Colon (tissue), 2 donors: ENCODE data around the gene VARS2.
A peak's percentile ranks its signal among the peaks of the same experiment; 100 is the strongest.
"Not testable (repeated sequence)": the region's sequence is repeated elsewhere in the genome, so short reads cannot be mapped to it uniquely, and the experiment has no call there.

Source experiments
- FAIRE-seq: peaks from 2 replicates; lab custom pipeline; 2012; peaks lifted over from hg19 to GRCh38; lab: Jason Lieb, UNC
- donor health status: control.
- donor health status: control.

Gene VARS2

GRCh38 chr6:30898750-30899360 is 15.2 kb upstream of the VARS2 start:
- FAIRE-seq: no peak

DNA sequence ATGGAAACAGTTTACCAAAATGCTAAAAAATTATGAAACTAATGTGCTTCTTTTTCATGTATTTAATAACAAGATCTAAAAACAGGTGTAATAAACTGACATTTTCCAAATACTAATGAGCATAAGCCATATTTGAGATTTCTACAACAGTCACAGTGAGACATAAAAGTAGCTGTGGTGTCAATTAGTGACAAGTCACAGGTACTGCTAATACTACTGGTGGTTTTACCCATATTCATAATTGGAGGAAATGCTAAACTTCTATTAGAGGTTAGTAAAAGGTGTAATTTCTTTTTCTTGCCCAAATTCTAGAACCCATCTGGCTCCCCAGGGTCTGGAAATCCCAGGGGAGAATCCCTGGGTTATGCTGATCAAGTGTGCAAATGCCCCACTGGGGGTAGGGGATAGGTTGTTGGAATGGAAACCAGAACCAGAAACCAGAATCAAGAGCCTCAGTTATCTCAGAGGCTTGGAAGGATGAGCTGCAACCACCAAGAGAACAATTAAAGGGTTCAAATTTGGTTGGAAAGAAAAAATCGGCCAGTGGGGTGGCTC is 13.1 kb upstream of the VARS2 start:
- FAIRE-seq: no peak

- no peak for FAIRE-seq
These were observed 12.6 kb upstream of the VARS2 start for GRCh38 chr6:30901436-30901835.

DNA sequence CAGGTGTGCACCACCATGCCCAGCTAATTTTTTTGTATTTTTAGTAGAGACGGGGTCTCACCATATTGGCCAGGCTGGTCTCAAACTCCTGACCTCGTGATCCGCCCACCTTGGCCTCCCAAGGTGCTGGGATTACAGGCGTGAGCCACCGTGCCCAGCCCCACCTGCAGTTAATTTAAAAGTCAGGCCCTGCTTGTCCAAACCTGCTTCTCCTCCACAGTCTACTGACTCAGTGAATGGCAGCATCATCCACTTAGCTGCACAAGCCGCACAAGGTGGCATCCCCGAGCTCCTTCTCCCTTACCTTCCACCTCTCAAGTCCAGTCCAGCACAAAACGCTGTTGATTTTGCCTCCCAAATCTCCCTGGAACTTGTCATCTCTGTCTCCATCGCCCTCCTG is 11.8 kb upstream of the VARS2 start:
- FAIRE-seq: not testable (repeated sequence)

- FAIRE-seq: no peak
These were observed 11.3 kb upstream of the VARS2 start for GRCh38 chr6:30902709-30903108.

DNA sequence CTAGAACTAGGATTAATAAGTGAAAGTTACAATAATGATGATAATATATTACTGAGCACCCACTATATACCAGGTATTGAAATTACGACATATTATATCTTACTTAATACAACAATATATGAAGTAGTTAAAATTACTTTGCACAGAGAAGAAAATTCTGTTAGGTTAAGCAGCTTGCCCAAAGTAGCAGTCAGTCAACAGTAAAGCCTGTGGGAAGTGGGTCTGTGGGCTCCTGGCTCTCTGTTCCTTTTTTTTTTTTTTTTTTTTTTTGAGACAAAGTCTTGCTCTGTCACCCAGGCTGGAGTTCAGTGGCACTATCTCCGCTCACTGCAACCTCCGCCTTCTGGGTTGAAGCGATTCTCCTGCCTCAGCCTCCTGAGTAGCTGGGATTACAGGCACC is 10.8 kb upstream of the VARS2 start:
- no peak for FAIRE-seq

GRCh38 chr6:30907290-30907757 is 6.7 kb upstream of the VARS2 start:
- FAIRE-seq: not testable (repeated sequence)

DNA sequence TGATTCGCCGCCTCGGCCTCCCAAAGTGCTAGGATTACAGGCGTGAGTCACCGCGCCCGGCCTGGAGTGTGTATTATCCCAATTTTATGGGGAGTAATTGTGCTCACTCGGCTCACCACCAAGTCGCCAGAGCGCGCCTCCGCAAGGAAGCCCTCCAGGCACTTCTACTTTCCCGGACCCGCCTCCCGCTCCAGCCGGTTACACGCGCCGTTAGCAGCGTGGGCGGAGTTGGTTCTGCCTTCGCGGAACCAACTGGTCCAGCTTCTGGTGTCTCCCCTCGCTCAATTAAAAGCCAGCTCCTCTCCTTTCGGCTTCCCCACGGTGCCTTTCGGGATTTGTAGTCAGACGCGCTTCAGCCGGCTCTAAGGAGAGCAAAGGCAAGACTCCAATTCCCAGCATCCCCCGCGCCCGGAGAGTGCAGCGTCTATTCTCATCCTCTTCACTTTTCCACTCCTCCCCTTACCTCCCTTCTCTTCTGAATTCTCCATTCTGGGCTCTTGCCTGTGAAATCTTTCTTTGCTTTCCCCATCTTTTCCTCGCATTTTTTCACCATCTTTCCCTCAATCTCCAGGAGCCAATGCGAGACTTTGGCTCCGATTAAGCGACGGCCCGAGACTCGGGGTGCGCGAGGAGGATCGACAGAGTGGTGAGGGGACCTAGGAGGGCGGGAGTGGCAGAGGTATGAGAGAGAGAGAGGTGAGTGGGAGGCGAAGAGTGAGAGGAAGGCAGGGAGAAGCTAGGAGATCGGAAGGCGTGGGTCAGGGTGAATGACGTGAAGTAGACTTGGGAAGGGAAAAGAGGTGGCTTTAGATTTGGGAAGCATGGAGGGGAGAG is 6.1 kb upstream of the VARS2 start, which contains the start of gene GTF2H4:
TSS of gene GTF2H4 (plus strand) at position 450 of the 834 bp plus-strand sequence.
- peak; percentile 85 for FAIRE-seq

DNA sequence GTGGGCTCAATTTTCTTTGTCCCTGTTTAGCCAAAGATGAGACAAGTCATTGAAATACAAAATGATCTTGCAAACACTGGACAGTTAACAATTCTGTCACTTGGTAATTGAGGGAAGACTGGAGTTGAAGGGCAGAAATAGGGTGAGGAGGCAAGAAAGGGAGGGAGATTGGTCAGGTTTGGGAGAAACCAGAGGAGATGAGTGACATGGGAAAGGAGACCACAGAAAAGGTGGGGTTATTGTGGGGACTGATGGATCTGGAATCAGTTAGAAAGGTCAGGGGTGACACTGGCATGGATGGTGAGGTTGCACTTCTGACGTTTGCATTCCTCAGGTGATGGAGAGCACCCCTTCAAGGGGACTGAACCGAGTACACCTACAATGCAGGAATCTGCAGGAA is 5.3 kb upstream of the VARS2 start:
- FAIRE-seq: no peak

DNA sequence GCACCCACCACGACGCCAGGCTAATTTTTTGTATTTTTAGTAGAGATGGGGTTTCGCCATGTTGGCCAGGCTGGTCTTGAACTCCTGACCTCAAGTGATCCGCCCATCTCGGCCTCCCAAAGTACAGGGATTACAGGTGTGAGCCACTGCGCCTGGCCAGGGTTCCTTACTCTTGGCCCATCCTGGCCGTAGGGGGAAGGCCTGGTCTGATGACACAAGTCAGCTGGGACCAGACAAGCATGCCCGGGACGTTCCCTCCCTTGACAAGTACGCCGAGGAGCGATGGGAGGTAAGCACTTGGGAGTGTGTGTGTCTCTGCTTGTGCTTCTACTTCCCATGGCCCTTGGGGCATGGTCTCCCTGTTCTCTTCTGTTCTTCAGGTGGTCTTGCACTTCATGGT is 3.6 kb upstream of the VARS2 start:
- not testable (repeated sequence) for FAIRE-seq

- no peak for FAIRE-seq
These were observed 1.1 kb upstream of the VARS2 start for GRCh38 chr6:30912746-30913520.

DNA sequence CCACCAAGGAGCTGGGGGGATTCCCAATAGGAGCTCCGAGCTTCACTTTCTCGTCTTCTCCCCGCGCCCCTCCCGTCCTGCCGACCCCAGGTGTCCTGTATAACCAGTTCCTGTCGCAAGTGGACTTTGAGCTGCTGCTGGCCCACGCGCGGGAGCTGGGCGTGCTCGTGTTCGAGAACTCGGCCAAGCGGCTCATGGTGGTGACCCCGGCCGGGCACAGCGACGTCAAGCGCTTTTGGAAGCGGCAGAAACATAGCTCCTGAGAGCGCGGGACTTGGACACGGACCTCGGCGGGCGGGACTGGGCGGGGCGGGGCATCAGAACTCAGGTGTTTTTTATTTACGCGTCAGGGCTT is 340 bp upstream of the VARS2 start:
- FAIRE-seq: no peak

- FAIRE-seq: no peak
These were observed 984 bp downstream of the VARS2 start for GRCh38 chr6:30914854-30915590.

DNA sequence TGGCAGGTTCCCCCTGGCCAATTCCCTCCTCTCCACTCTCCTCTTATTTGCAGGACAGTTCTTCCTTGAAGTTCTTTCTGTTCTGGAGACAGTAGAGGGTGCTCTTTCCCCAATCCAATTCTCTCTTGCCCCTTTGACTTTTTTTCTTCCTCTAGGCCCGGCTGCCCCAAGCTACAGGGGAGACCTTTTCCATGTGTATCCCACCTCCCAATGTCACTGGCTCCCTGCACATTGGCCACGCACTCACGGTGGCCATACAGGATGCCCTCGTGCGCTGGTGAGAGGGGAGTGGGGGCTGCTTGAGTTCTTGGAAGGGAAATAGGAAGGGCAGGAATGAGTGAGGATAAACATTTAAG is 1.5 kb downstream of the VARS2 start:
- FAIRE-seq: no peak

DNA sequence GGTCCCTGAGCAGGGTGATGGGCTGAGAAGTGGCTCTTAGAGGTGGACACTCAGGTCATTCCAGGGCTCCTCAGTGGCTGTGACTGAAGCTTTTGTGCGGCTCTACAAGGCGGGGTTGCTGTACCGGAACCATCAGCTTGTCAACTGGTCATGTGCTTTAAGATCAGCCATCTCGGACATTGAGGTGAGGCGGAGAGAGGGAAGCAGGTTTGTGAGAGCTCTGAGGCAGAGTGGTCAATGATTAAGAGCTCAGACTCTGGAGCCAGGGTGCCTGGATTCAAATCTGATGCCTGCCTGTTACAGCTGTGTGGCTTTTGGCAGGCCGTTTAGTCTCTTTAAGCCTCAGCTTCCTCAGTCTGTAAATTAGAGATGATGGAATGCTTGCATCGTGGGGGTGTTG is 3.0 kb downstream of the VARS2 start:
- FAIRE-seq: no peak

- FAIRE-seq: no peak
These were observed 3.4 kb downstream of the VARS2 start for GRCh38 chr6:30917487-30917886.

DNA sequence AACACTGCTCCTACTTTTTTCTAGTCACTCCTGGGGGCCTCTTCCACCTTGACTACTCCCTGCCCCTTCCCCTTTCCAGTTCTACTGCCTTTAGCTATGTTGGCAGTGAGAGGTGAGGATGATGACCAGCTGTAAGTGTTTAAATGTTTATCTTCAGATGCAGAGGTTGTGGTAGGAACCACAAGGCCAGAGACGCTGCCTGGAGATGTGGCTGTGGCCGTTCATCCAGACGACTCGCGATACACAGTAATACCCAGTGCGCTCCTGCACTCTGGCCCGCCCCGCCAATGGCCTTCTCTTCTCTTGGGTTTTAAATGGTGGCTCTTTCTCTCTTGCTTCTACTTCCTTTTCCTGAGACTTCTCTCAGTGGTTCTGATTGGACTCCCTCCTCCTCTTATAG is 4.6 kb downstream of the VARS2 start:
- FAIRE-seq: no peak

DNA sequence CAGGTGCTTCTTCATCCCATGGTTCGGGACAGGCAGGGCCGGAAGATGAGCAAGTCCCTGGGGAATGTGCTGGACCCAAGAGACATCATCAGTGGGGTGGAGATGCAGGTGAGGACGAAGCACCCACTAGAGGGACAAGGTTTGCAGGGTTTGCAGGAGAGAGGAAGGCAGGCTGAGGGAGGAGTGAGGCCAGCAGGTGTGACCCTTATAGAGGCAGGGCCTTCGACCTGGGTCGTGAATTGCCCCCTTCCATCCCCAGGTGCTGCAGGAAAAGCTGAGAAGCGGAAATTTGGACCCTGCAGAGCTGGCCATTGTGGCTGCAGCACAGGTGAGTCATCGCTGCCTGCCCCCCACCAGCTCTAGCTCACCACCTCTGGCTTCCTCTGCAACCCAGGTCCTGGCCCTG is 8.4 kb downstream of the VARS2 start:
- no peak for FAIRE-seq

DNA sequence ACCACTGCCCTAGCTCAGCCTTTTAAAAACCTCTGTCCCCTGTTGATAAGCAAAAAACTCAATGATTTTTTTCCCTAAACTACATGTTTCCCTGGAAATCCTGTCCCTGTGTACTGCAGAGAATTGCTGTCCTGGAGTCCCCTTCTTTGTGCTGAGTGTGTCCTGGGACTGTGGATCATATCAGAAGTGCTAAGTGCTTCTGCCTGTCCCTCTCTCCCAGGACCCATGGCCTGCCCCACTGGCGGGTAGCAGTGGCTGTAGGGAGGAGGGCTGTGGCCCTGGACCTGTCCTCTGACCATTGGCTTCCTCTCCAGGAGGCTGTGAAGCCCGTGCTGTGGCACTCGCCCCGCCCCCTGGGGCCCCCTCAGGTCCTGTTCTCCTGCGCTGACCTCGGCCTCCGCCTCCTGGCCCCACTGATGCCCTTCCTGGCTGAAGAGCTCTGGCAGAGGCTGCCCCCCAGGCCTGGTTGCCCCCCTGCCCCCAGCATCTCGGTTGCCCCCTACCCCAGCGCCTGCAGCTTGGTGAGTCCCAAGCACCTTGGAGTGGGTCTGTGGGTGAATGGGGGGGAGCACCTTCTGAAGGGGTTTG is 10.1 kb downstream of the VARS2 start:
- not testable (repeated sequence) for FAIRE-seq

DNA sequence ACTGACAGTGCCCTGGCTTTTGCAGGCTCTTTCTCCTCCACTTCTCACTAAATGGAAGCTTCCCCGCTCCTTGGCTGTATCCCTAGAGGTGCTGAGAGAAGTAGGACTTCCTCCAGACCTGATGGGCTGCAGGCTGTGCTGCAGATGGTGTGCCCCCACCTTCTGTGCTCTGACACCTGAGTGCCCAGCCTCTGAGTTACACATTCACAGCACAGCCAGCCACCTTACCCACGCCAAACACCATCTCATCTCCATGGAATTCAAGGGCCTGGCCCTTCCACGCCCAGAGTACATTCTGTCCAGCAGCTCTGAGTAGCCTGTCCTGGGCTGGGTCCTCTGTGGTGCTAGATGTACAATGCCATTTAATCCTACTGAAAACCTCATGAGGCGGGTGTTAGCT is 12.6 kb downstream of the VARS2 start:
- no peak for FAIRE-seq

- not testable (repeated sequence) for FAIRE-seq
These were observed 13.0 kb downstream of the VARS2 start for GRCh38 chr6:30927080-30927479.

- no peak for FAIRE-seq
These were observed 14.6 kb downstream of the VARS2 start for GRCh38 chr6:30928677-30929076.
